ENCODE data around the gene USH1C.

DNA sequence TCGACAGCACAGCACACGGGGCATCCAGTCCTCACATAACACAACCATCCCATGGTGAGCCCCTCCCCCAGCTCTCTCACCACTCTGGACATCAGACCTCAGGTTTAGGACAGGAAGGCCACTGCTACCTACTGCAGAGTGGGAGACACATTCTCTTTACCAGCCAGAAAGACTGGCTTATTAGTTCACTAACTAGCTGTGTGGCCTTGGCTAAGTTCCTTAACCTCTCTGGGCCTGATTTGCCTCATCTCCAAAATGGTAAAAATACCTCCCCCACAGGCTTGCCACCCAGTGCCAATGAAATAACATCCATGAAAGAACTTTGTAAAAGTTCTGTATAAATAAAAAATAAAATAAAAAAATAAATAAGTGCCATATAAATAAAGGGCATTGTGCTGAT lies 32.1 kb downstream of the USH1C start:
- no peak for TF ChIP-seq EZH2 (IDR thresholded peaks at IDR 0.05)
- no peak for TF ChIP-seq POLR2AphosphoS5 (IDR thresholded peaks at IDR 0.05; ENCODE audit: borderline replicate concordance, low read depth, low read length)
- TF ChIP-seq FOXP2 (optimal IDR thresholded peaks at IDR 0.05; ENCODE audit: control extremely low read depth, extremely low read length, insufficient read depth) = no peak
